Testis (tissue), 2 donors: ENCODE measurements around the gene PLCB1.

Source experiments
- POLR2A ChIP-seq: fragments of 450-650 bp; IDR thresholded peaks from one replicate; pipeline ENCODE4 v1.6.1; 2017; ENCODE audit warnings: antibody characterized with exemption, mild to moderate bottlenecking, moderate library complexity
- TF ChIP-seq, protein P1 (sequence below), 3 experiments: fragments of 450-650 bp in 2 of 3; fragments of 200-600 bp in 1 of 3; sonication (generic) in 1 of 3; IDR thresholded peaks; one replicate each; pipeline ENCODE4 v1.5.1; 2016 to 2019; ENCODE audit warnings: antibody characterized with exemption in 3 of 3, mild to moderate bottlenecking in 2 of 3, moderate library complexity in 1 of 3

DNA sequence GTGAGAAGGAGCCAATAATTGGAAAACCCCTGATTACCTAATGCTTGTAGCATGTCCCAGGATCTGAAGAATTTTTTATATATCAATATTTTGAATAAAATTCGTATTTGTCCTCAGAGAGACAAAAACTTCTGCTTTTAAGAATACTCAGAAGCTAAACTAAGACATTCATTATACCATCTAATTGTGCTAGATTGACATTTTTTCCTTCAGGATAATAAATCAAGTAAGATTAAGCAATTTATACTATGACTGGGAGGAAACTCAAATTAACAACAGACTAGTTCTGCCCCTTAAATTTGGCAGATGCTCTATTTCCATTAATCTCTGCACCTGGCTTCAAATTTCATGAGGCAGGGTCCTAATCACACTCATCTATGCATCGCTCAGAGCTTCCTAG lies 291.4 kb downstream of the PLCB1 start:
- TF ChIP-seq, protein P1, sequence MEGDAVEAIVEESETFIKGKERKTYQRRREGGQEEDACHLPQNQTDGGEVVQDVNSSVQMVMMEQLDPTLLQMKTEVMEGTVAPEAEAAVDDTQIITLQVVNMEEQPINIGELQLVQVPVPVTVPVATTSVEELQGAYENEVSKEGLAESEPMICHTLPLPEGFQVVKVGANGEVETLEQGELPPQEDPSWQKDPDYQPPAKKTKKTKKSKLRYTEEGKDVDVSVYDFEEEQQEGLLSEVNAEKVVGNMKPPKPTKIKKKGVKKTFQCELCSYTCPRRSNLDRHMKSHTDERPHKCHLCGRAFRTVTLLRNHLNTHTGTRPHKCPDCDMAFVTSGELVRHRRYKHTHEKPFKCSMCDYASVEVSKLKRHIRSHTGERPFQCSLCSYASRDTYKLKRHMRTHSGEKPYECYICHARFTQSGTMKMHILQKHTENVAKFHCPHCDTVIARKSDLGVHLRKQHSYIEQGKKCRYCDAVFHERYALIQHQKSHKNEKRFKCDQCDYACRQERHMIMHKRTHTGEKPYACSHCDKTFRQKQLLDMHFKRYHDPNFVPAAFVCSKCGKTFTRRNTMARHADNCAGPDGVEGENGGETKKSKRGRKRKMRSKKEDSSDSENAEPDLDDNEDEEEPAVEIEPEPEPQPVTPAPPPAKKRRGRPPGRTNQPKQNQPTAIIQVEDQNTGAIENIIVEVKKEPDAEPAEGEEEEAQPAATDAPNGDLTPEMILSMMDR (IDR thresholded peaks at IDR 0.05), result no peak
- no peak for TF ChIP-seq POLR2A
